Stimulated activated CD4-positive, alpha-beta T cell treated with anti-CD3 and anti-CD28 coated beads, Interleukin-1b, Interleukin-23, amount 100 ng/mL, for 1 hour (primary cell): Measurements from ENCODE around the gene RIMS1.

Experiments
- DNase-seq, 2 donors: peaks; one replicate each; pipeline ENCODE4 v3.0.0-alpha.2; 2020; ENCODE audit warnings: low read depth in 2 of 2

RIMS1 gene

DNA sequence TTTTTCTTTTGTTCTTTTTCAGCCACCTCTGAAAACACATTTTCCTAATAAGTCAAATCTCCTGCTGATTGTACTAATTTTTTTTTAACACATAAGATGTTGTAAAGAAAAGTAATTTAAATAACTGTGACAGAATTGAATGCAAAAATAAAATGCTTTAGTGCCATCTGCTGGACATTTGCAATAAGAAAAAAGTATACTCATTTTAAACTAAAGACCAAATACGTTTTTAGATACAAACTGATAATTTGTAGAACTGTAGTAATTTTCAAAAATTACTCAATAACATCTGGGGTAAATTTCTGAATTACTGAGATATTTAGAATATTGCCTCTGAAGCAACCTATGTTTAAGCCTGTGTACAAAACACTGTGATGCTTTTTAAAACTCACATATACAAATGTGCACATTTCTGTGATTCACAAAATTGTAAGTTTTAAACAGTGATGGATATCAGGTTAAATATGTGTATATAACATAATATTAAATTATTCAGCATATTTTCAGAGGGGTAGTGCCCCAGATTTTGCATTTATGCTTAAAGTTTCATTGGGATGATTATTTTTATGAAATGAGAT lies 198.7 kb downstream of the RIMS1 start:
- no peak for DNase-seq

DNA sequence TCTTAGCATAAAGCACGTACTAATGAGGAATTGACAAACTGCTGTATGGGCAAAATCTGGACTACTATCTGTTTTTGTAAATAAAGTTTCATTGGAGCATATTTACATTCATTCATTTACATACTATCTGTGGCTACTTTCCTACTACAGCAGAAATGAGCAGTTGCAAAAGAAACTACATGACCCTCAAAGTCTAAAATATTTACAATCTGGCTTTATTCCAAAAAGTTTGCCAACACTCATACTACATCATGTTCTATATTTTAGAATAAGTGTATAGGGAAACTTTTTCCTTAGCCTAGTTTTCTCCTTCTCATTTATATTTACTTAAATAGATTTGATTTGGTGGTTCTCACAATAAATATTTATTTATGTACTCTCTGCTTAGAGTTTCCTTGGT lies 208.2 kb downstream of the RIMS1 start:
- no peak for DNase-seq

DNA sequence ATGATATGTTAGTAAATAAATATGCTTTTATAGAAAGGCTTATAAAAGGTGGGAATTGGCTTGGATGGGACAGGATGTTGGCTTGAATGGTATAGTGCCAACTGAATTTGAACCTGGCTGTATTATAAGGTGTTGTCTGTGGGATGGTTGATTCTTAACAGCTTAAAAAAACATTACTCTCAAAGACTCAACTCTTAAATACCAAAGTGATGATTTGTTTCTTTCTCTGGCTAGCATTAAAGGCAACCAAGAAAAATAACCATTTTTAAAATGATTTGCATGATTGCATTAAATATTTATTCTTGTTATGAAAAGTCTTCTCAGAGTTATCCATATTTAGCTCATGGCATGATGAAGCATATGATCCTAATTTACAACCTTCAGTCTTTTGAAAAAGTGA lies 216.2 kb downstream of the RIMS1 start:
- no peak for DNase-seq

DNA sequence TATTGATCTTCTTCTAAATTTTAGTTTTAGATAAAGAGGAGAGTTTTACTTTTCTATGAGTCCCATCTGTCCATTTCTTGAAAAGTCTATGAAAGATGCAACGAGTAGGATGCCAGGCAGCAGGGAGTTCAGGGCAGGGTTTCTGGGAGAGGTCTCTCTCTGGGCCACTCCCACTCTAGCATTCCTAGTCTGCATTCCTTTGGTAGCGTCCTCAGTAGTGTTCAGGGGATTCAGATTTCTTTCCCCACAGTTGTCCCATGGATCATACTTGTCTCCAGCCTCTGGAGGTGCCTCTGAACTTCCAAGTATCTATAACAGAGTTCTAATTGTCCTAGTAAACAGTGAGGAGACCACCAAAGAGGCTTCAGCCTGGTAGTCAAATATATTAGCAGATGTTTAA lies 225.3 kb downstream of the RIMS1 start:
- DNase-seq = no peak

DNA sequence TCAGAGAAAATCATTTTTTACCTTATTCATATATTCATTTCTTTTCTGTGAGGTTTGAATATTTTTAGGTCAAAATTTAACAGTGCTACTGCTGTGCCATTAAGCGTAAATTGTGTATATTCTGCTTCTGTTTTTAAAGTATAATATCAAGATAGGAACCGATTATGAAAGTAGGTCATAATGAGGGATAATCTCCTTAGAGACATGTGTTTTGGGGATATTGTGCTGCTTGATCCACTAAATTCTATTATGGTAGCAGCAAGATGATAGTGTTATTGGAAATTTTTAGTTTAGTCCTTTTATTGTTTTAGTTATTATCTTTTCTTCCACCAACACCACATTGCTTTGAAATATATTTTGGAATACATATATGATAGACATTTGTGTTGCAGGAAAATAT lies 244.0 kb downstream of the RIMS1 start:
- no peak for DNase-seq

DNA sequence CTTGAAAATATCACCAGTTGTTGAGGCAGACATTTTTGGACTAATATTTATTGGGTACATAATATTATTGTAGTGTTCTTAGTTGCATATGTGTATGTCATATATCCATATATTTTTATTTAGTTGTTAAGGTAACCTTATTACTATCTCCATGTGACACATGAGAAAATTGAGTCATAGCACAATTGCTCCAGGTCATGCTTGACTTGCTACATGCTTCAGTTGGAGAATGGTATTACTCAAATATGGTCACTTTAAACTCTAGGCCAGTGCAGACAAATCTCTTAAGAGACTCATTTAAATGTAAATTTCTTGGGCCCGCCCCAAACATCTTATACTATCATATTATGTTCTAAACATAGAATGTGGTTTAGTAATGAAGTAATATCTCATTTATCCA lies 246.1 kb downstream of the RIMS1 start:
- no peak for DNase-seq

DNA sequence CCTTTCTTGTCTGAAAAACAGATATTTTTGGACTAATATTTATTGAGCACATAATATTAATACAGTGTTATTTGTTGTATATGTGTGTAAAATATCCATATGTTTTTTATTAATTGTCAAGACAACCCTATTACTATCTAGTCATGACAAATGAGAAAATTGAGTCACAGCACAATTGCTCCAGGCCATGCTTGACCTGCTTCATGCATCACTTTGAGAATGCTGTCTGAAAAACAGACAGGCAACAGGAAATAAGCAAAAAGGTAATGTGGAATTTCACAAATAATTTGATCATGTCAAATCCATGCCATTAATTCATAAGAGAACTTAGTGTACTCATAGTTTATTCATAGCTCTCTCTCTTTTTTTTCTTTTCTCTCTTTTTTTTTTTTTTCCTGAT lies 246.5 kb downstream of the RIMS1 start:
- no peak for DNase-seq

DNA sequence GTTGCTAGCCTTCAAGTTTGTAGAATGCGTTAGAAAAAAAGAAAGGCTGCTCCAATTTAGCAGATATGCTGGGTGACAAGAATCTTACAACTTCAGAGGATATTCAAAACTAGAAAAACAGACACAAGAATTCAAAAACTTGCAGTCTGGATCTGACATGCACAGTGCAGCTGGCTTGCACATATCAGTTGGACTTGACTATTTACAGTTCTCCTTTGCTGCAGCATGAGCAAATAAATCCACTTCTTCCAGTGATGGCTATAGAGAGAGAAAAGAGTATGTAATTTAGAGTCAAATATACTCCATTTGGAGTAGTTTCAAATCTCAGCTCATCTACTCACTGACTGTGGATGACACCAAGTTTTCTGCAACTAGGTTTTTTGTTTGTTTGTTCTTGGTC lies 247.0 kb downstream of the RIMS1 start:
- DNase-seq = no peak

DNA sequence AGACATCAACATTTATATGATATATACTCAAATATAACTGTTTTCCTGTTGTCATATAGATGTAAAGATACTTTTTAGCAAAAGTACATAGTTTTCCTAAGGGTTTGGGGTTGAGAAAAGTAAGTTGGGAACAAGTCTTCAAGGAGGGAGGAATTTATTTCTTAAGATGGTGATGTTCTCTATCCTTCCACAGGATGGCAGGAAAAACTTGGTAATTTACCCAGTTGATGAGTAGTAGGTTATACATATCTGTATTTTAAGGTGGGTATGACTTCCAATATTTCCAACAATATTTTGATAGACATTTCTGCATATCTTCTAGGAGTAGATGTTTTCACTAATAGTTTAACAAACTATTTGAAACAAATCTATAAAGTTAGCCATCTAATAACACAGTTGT lies 254.4 kb downstream of the RIMS1 start:
- DNase-seq = no peak

DNA sequence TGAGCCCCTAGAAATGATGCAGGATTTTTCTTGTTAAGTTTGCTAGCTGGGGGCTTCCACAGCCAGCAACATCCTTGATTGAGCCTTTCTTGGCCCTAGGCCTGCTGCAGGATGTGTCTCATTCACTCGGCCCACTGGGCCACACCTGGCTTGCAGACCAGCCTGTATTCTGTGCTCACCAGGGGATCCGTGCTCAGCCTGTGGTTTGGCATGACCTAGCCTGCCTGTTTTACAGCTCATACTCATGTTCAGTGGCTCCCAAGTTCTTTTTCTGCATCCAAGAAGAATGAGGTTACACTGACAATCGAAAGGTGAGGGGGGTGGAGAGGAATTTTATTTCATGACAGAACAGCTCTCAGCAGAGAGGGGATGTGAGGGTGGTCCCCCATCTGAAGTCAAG lies 263.4 kb downstream of the RIMS1 start:
- no peak for DNase-seq

DNA sequence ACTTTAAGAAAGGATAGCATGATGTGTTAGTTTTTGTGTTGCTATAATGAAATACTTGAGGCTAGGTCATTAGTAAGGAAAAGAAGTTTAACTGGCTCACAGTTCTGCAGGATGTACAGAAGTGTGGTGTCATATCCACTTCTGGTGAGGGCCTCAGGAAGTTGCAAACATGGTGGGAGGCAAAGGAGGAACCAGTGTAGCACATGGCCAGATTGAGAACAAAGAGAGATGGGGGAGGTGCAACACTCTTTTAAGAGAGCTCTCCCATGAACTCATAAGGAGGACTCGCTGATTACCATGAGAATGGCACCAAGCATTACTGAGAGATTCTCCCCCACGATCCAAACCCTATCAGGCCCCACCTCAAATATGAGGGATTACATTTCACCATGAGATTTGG lies 265.4 kb downstream of the RIMS1 start:
- DNase-seq = no peak

DNA sequence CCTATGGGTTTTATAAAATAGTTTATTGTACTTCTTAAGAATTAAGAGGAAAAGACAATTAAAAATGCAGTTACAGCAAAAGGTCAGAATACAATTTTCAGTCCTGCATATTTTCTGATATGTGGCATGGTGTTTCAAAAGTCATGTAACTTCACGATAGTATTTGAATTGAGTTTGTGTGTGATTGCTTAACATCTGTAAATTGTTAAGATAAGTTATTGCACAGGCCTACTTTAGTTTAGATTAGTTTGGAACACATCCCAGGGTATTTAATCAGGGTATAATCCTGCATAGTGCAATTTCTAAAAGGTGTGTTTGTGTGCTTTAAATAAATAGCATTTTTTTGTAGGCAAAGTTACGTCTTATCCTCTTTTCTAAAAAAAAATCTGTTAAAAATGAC lies 289.6 kb downstream of the RIMS1 start:
- no peak for DNase-seq

DNA sequence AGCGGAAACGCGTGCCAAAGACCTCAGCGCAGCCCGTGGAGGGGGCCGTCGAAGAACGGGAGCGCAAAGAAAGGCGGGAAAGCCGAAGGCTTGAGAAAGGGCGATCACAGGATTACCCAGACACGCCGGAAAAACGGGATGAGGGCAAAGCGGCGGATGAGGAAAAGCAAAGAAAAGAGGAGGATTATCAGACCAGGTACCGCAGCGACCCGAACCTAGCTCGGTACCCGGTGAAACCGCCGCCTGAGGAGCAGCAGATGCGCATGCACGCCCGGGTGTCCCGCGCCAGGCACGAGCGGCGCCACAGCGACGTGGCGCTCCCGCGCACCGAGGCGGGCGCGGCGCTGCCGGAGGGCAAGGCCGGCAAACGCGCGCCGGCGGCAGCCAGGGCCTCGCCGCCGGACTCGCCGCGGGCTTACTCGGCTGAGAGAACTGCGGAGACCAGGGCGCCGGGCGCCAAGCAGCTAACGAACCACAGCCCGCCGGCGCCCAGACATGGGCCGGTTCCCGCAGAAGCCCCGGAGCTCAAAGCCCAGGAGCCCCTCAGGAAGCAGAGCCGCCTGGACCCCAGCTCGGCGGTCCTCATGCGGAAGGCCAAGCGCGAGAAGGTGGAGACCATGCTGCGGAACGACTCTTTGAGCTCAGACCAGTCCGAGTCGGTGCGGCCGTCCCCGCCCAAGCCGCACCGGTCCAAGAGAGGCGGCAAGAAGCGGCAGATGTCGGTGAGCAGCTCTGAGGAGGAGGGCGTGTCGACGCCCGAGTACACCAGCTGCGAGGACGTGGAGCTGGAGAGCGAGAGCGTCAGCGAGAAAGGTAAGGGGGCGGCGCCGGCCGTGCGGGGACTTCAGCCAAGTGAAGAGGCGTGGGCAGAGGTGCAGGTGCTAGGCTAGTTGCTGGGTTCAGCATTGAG lies 296.2 kb downstream of the RIMS1 start:
- DNase-seq = no peak

DNA sequence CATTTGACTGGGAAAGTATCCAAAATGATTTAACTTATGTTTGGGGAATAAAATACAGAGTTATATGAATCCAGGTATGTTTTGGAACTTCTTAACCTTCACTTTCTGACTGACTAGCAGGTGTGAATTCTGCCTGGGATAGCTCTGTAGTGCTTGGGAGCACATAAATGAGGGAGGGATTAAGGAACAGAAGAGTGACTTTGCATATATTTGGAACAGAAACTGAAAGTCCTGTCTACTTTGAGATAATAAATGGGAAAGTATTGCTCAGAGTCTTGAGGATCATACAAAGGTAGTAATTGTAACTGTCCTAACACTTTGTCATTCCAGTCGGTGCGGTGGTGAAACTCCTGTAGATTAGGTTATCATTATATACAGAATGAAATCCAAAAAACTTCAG lies 317.6 kb downstream of the RIMS1 start:
- DNase-seq = no peak

DNA sequence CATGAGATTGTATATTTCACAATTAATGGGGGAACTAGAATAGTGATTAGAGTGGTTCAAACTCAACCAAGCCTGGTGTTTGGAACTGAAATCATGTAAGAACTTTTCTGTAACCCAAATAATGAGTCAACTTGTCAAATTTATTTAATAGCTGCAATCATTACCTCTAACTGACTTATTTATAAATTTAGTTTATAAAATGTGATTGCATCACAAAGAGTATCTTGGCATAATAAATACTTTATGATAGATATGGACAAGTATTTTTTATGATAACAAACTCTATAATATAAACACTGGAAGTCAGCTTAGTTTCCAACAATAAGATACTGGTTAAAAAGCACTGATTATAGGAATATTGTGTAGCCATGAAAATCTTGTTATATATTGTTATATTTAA lies 319.1 kb downstream of the RIMS1 start:
- no peak for DNase-seq

DNA sequence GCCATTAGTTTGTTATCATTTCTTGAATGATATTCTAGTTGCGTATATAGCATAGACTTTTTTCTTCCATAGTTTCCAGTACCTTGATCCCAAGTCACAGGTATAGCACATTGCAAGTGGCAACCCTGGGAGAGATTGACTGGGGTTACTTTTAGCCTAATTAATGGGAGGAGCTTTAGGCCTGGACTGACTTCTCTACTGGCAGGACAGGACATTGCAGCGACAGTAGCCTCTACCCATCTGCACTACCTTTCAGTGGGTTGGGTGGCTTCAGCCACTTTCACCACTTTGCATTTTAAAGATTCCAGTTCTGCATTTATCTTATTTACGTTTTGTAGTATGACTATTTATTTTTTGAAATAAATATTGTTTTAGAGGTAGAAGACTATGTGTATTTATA lies 320.3 kb downstream of the RIMS1 start:
- no peak for DNase-seq

DNA sequence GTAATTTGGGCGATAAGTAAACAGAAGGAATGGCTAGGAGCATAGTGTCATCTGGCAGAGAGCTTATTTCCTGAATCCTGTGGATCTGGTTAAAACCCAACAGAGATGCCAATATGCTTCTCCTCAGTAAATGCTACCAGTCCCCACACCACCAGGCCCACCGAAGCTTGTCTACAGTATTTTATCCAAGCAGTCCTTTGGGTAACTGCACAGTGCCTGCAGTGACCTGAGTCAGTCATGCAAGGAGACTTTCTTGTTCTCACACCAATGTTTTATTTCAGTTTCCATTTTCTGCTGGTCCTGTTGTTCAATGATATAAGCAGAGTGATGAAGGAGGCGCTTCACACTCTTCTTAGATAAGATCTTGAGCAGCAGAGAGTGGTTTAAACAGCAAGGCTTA lies 326.3 kb downstream of the RIMS1 start:
- no peak for DNase-seq

DNA sequence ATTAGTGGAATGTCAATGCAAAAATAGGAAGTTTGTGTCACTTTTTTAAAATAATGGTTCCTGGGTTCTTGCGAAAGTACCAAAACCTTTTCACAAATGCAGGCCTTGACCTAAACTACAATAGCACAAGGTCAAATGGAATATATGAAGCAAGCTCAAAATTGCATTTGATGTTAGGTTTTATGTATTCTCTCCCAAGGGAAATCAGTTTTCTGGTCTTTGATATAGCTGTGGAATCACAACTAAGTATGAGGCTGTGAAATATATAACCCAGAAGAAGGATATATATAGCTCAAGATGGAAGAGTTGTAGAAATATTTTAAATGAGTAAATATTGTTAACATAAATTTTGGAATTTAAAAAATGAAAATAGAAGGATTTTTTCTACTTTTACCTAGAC lies 327.3 kb downstream of the RIMS1 start:
- no peak for DNase-seq

DNA sequence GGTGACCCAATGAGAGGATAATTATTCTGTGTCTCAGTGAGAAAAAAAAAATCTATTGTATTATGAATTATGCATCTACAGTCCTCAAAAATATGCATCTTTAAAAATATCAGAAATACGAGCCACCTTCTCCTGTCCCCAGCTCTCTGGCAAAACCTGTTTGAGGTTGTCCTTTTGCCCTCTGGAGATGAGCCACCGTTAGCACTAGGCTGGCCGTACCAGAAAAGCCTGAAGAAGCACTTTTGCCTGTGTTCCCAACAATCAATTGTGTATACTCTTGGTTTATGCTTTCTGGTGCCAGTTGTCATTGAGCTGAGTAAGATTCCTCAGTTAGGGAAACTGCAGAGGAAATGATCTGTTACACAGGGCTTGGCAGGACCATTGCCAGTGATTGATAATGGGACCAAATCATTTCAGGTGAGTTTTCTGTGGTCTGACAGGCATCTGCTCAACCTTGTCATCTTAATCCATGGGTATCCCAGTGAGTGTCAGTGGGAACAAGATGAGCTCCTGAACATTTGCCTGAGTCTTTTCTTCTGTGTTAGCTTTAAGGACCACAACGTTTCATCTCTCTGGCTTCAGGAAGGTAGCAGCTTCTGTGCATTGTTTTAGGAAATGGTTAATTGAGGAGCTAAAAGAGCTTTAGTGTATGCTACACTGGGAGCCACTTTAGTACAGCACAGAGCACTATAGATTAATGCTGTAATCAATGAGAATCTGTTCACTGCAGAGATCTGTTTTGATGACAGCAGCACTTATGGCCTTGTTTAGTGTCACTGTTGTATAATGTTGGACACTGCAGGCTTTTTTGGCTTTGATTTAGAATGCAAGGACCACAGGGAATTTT lies 330.1 kb downstream of the RIMS1 start:
- no peak for DNase-seq

DNA sequence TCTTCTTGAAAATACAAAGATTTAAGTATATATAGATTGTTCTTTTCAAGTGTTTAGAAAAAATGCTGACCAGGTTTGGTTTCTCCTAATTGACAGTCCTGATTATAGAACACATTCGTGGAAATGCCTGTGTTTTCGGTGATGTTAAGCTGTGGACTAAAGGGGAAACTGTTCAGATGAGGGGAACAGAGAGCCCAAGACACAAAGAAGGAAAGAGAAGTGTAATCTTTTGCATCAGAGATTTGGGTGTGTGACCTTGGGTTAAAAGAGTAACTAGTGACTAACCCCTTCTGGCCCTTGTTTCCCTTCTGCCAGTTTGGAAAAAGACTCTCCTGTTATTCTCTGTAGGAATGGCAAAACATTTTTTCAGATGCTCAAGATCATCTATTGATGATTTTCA lies 331.3 kb downstream of the RIMS1 start:
- no peak for DNase-seq

DNA sequence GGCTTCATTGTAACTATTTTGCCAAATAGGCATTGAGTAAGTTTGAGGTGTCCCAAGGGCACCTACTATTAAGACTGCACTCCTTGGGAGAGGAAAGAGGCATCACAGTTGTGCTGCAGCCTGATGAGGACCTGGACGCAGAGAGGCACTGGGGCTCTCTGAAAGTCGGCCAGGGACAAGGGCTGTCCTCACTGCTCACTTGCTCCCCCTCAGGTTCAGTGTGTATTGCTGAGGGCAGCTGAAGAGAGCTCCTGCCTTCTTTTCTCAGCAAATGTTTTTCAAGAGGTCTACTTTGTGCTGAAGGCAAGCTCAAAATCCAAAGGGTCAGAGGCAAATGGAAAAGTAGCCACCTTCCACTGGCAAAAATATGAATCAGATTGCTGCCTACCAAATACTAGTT lies 331.8 kb downstream of the RIMS1 start:
- no peak for DNase-seq

DNA sequence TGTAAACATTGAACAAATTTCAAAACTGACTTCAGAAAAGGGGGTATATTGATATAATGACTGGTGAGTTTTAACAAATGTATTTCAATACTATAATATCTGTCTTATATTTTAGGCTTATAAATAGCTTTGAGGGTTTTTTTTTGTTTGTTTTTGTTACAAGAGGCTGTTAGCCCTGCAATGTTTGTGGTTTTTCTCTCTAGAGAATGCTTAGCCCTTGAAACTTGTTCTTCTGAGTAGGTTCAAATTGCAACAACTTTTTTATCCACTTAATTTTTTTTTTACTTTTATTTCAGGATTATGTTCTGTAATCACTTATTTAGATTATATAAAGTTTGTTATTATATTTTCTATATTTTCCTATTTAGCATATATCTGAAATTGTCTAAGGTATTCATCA lies 333.2 kb downstream of the RIMS1 start:
- no peak for DNase-seq

DNA sequence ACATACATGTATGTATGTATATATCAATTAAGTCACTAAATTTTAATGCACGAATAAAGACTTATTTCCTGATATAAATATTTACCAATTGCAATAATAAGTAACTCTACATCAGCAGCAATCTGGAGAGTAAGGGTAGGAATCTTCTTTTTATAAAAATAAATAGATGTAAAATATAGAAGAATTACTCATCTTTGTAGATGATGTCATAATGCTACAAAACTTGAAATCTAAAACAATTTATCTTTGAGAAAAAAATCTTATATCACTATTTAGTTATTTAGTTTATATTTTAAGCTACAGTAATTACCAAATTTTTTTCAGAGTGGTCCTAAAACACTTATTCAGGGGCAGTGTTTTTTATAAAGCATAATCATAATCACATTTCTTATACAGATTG lies 351.7 kb downstream of the RIMS1 start:
- DNase-seq = no peak
